GM19438 (cell line): Measurements from ENCODE around the gene LONRF2.

ENCODE experiments used
- ATAC-seq: cut with Tn5 transposase; IDR thresholded peaks from one replicate; pipeline ENCODE4 v1.9.1; 2021; ENCODE audit warnings: low read depth; ENCODE audit not compliant: unreplicated experiment

Gene LONRF2

GRCh38 chr2:100239486-100240210 lies 82.7 kb downstream of the LONRF2 start:
- ATAC-seq: no peak

- no peak for ATAC-seq
These were observed 83.8 kb downstream of the LONRF2 start for GRCh38 chr2:100238471-100238870.

GRCh38 chr2:100237770-100238169 lies 84.5 kb downstream of the LONRF2 start:
- no peak for ATAC-seq

GRCh38 chr2:100237163-100237562 lies 85.1 kb downstream of the LONRF2 start:
- no peak for ATAC-seq

- ATAC-seq: no peak
These were observed 86.1 kb downstream of the LONRF2 start for GRCh38 chr2:100236166-100236565.

- ATAC-seq: no peak
These were observed 86.7 kb downstream of the LONRF2 start for GRCh38 chr2:100235581-100235980.

- peak; percentile 99 for ATAC-seq
These were observed 87.2 kb downstream of the LONRF2 start for GRCh38 chr2:100235098-100235497.

- ATAC-seq: no peak
These were observed 88.2 kb downstream of the LONRF2 start for GRCh38 chr2:100234141-100234540.

- ATAC-seq: no peak
These were observed 89.2 kb downstream of the LONRF2 start for GRCh38 chr2:100233061-100233460.

GRCh38 chr2:100230754-100231153 lies 91.5 kb downstream of the LONRF2 start:
- ATAC-seq: no peak

- no peak for ATAC-seq
These were observed 93.3 kb downstream of the LONRF2 start for GRCh38 chr2:100228967-100229366.

GRCh38 chr2:100228415-100228814 lies 93.9 kb downstream of the LONRF2 start:
- ATAC-seq: no peak

- ATAC-seq: no peak
These were observed 97.2 kb downstream of the LONRF2 start for GRCh38 chr2:100224988-100225710.

GRCh38 chr2:100223502-100223901 lies 98.8 kb downstream of the LONRF2 start:
- no peak for ATAC-seq
